Stimulated activated naive B cell treated with anti-CD40 and anti-IgM and Interleukin-4, amounts not matched to agents 10 μg/mL and 1 μg/mL and 100 μg/mL, for 72 hours (primary cell): ENCODE results near the gene WIPF1.

Source experiments
- ATAC-seq, 2 donors: fragments of 150-1000 bp; cut with Tn5 transposase; replicated peaks; 2 replicates each; pipeline ENCODE4 v1.10.0; 2021; ENCODE audit warnings: moderate library complexity in 1 of 2
- DNase-seq: peaks from one replicate; pipeline ENCODE4 v3.0.0; 2021
- H3K27ac Mint-ChIP-seq: one replicate; pipeline ENCODE4 v1.8.0; 2022; ENCODE audit warnings: mild to moderate bottlenecking, mixed read lengths
- H3K27me3 Mint-ChIP-seq, 2 donors: one replicate each; pipeline ENCODE4 v1.8.0; 2022; ENCODE audit warnings: mixed read lengths in 2 of 2
- H3K36me3 Mint-ChIP-seq, 2 donors: one replicate each; pipeline ENCODE4 v1.8.0; 2022; ENCODE audit warnings: mixed read lengths in 2 of 2, mild to moderate bottlenecking in 1 of 2
- H3K4me1 Mint-ChIP-seq, 2 donors: one replicate each; pipeline ENCODE4 v1.8.0; 2022; ENCODE audit warnings: mixed read lengths in 2 of 2, mild to moderate bottlenecking in 1 of 2
- H3K4me3 Mint-ChIP-seq, 2 donors: one replicate each; pipeline ENCODE4 v1.8.0; 2022; ENCODE audit warnings: mild to moderate bottlenecking in 2 of 2, mixed read lengths in 2 of 2, moderate library complexity in 1 of 2
- H3K9me3 Mint-ChIP-seq, 2 donors: one replicate each; pipeline ENCODE4 v1.8.0; 2022; ENCODE audit warnings: mixed read lengths in 2 of 2, mild to moderate bottlenecking in 1 of 2

Gene WIPF1

GRCh38 chr2:174546519-174547506, 50.8 kb downstream of the WIPF1 start:
- DNase-seq = no peak
- no peaks in the 10 kb centered on the region for H3K36me3 Mint-ChIP-seq
- H3K9me3 Mint-ChIP-seq = no peaks in the 10 kb centered on the region

GRCh38 chr2:174545240-174545639, 52.4 kb downstream of the WIPF1 start:
- H3K27ac Mint-ChIP-seq = no peak overlapping the region
- H3K9me3 Mint-ChIP-seq = no peaks in the 10 kb centered on the region
- no peaks in the 10 kb centered on the region for H3K36me3 Mint-ChIP-seq
- H3K4me3 Mint-ChIP-seq = no peak overlapping the region
- DNase-seq = no peak
- no peaks in the 10 kb centered on the region for H3K27me3 Mint-ChIP-seq
- no peak for ATAC-seq
- no peaks in the 10 kb centered on the region for H3K4me1 Mint-ChIP-seq

More at GRCh38 chr2:174546519-174547506, 50.8 kb downstream of the WIPF1 start:
- peaks cover 3 to 4% of the 10 kb centered on the region in 2 donors for H3K4me1 Mint-ChIP-seq
- no peak overlapping the region for H3K4me3 Mint-ChIP-seq
- H3K27ac Mint-ChIP-seq = peak overlapping the region; percentile 33
- H3K27me3 Mint-ChIP-seq = no peaks in the 10 kb centered on the region
- peak; percentile 61 to 70 for ATAC-seq

- H3K9me3 Mint-ChIP-seq = no peaks in the 10 kb centered on the region
- no peak overlapping the region for H3K27ac Mint-ChIP-seq
Observed at GRCh38 chr2:174544802-174545201, 52.8 kb downstream of the WIPF1 start.

GRCh38 chr2:174544156-174544555, 53.4 kb downstream of the WIPF1 start:
- no peaks in the 10 kb centered on the region for H3K36me3 Mint-ChIP-seq
- ATAC-seq (no peak), DNase-seq (no peak)
- no peaks in the 10 kb centered on the region for H3K9me3 Mint-ChIP-seq
- no peak overlapping the region for H3K4me3 Mint-ChIP-seq
- no peaks in the 10 kb centered on the region for H3K27me3 Mint-ChIP-seq
- no peaks in the 10 kb centered on the region for H3K4me1 Mint-ChIP-seq
- no peak overlapping the region for H3K27ac Mint-ChIP-seq

More at GRCh38 chr2:174544802-174545201, 52.8 kb downstream of the WIPF1 start:
- no peaks in the 10 kb centered on the region for H3K36me3 Mint-ChIP-seq
- no peaks in the 10 kb centered on the region for H3K4me1 Mint-ChIP-seq
- H3K27me3 Mint-ChIP-seq = no peaks in the 10 kb centered on the region
- DNase-seq = no peak
- no peak overlapping the region for H3K4me3 Mint-ChIP-seq
- no peak for ATAC-seq

GRCh38 chr2:174540893-174541292, 56.7 kb downstream of the WIPF1 start:
- H3K4me1 Mint-ChIP-seq = peaks cover 3 to 6% of the 10 kb centered on the region in 2 donors
- H3K4me3 Mint-ChIP-seq = no peak overlapping the region

GRCh38 chr2:174535757-174536703, 61.6 kb downstream of the WIPF1 start:
- Mint-ChIP-seq H3K27ac (peak overlapping the region; percentile 51), H3K36me3 (no peaks in the 10 kb centered on the region), H3K4me1 (peaks cover 3 to 6% of the 10 kb centered on the region in 2 donors), H3K4me3 (no peak overlapping the region), H3K9me3 (no peaks in the 10 kb centered on the region), H3K27me3 (peaks cover 10% of the 10 kb centered on the region in 2 donors)
- DNase-seq (no peak), ATAC-seq (peak; percentile 61 to 67)

More at GRCh38 chr2:174540893-174541292, 56.7 kb downstream of the WIPF1 start:
- H3K27me3 Mint-ChIP-seq = peaks cover 0 to 5% of the 10 kb centered on the region in 2 donors
- no peaks in the 10 kb centered on the region for H3K9me3 Mint-ChIP-seq
- H3K27ac Mint-ChIP-seq = no peak overlapping the region
- DNase-seq (no peak), ATAC-seq (no peak)
- no peaks in the 10 kb centered on the region for H3K36me3 Mint-ChIP-seq

- DNase-seq (no peak), ATAC-seq (no peak)
- Mint-ChIP-seq H3K27ac (no peak overlapping the region), H3K4me3 (no peak overlapping the region), H3K27me3 (peaks cover 10% of the 10 kb centered on the region in 2 donors), H3K4me1 (peaks cover 3 to 6% of the 10 kb centered on the region in 2 donors), H3K36me3 (no peaks in the 10 kb centered on the region), H3K9me3 (no peaks in the 10 kb centered on the region)
Observed at GRCh38 chr2:174535083-174535482, 62.5 kb downstream of the WIPF1 start.

GRCh38 chr2:174529916-174530315, 67.7 kb downstream of the WIPF1 start:
- H3K9me3 Mint-ChIP-seq = peaks cover 6 to 8% of the 10 kb centered on the region in 2 donors
- no peak overlapping the region for H3K4me3 Mint-ChIP-seq
- H3K36me3 Mint-ChIP-seq = peaks cover 3 to 7% of the 10 kb centered on the region in 2 donors

GRCh38 chr2:174527959-174528358, 69.6 kb downstream of the WIPF1 start:
- ATAC-seq (no peak), DNase-seq (no peak)
- peaks cover 5 to 12% of the 10 kb centered on the region in 2 donors for H3K36me3 Mint-ChIP-seq
- peaks cover 9 to 15% of the 10 kb centered on the region in 2 donors for H3K4me1 Mint-ChIP-seq
- H3K27ac Mint-ChIP-seq = no peak overlapping the region
- H3K4me3 Mint-ChIP-seq = no peak overlapping the region
- peaks cover 3 to 5% of the 10 kb centered on the region in 2 donors for H3K27me3 Mint-ChIP-seq
- peaks cover 6 to 8% of the 10 kb centered on the region in 2 donors for H3K9me3 Mint-ChIP-seq

More at GRCh38 chr2:174529916-174530315, 67.7 kb downstream of the WIPF1 start:
- peaks cover under 1 to 4% of the 10 kb centered on the region in 2 donors for H3K27me3 Mint-ChIP-seq
- DNase-seq = no peak
- H3K4me1 Mint-ChIP-seq = peaks cover 0 to under 1% of the 10 kb centered on the region in 2 donors
- no peak overlapping the region for H3K27ac Mint-ChIP-seq
- no peak for ATAC-seq

GRCh38 chr2:174527101-174527721, 70.4 kb downstream of the WIPF1 start:
- DNase-seq (no peak), ATAC-seq (no peak)
- peaks cover 3 to 5% of the 10 kb centered on the region in 2 donors for H3K27me3 Mint-ChIP-seq
- H3K4me3 Mint-ChIP-seq = no peak overlapping the region
- peaks cover 6 to 8% of the 10 kb centered on the region in 2 donors for H3K9me3 Mint-ChIP-seq
- peaks cover 9 to 15% of the 10 kb centered on the region in 2 donors for H3K4me1 Mint-ChIP-seq
- H3K36me3 Mint-ChIP-seq = peaks cover 5 to 12% of the 10 kb centered on the region in 2 donors
- H3K27ac Mint-ChIP-seq = no peak overlapping the region

GRCh38 chr2:174524527-174524926, 73.1 kb downstream of the WIPF1 start:
- peaks cover 5 to 12% of the 10 kb centered on the region in 2 donors for H3K36me3 Mint-ChIP-seq

GRCh38 chr2:174522553-174522952, 75.1 kb downstream of the WIPF1 start:
- DNase-seq (no peak), ATAC-seq (no peak)
- peaks cover 3 to 10% of the 10 kb centered on the region in 2 donors for H3K36me3 Mint-ChIP-seq
- H3K27ac Mint-ChIP-seq = no peak overlapping the region
- peaks cover 4% of the 10 kb centered on the region in 2 donors for H3K9me3 Mint-ChIP-seq
- H3K4me1 Mint-ChIP-seq = peaks cover 10 to 18% of the 10 kb centered on the region in 2 donors
- no peak overlapping the region for H3K4me3 Mint-ChIP-seq
- H3K27me3 Mint-ChIP-seq = peaks cover 3 to 15% of the 10 kb centered on the region in 2 donors

More at GRCh38 chr2:174524527-174524926, 73.1 kb downstream of the WIPF1 start:
- no peak for DNase-seq
- H3K4me3 Mint-ChIP-seq = no peak overlapping the region
- no peak overlapping the region for H3K27ac Mint-ChIP-seq
- ATAC-seq = no peak
- peaks cover 9 to 15% of the 10 kb centered on the region in 2 donors for H3K4me1 Mint-ChIP-seq
- peaks cover 6 to 8% of the 10 kb centered on the region in 2 donors for H3K9me3 Mint-ChIP-seq
- H3K27me3 Mint-ChIP-seq = peaks cover 3 to 12% of the 10 kb centered on the region in 2 donors

- no peak overlapping the region for H3K4me3 Mint-ChIP-seq
- no peaks in the 10 kb centered on the region for H3K36me3 Mint-ChIP-seq
- ATAC-seq (no peak), DNase-seq (no peak)
- H3K27me3 Mint-ChIP-seq = peaks cover 0 to 10% of the 10 kb centered on the region in 2 donors
- no peak overlapping the region for H3K27ac Mint-ChIP-seq
- peaks cover 13 to 17% of the 10 kb centered on the region in 2 donors for H3K4me1 Mint-ChIP-seq
- no peaks in the 10 kb centered on the region for H3K9me3 Mint-ChIP-seq
Observed at GRCh38 chr2:174518395-174518794, 79.2 kb downstream of the WIPF1 start.
